Measurements from ENCODE around the gene GPR171.

GPR171 gene

GRCh38 chr3:151213151-151213550 is 10.1 kb upstream of the GPR171 start:
- no peak for DNase-seq

GRCh38 chr3:151210676-151211381 is 7.8 kb upstream of the GPR171 start:
- DNase-seq = no peak

GRCh38 chr3:151209654-151210053 is 6.6 kb upstream of the GPR171 start:
- DNase-seq = no peak

DNA sequence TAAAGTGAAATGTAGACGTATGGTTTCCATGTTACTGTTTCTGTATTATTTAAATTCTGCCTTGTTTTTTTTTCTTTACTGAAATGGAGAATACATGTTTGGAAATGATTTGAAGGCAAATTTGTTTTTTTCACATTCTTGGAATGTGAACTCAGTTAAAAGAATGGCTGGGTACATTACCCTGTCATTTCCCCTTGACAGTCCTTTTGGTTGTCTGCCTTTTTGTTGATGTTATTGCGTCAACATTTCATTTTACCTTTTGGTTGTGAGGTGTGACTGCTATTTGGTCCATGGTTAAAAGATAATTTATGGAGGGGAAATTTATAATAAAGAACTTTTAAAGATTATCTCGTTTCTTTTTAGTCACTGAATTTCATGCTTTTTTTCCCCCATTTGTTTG is 3.2 kb upstream of the GPR171 start:
- no peak for DNase-seq

- no peak for DNase-seq
Observed at GRCh38 chr3:151205482-151205881, 2.5 kb upstream of the GPR171 start.

GRCh38 chr3:151204530-151205402 is 1.8 kb upstream of the GPR171 start:
- no peak for DNase-seq

DNA sequence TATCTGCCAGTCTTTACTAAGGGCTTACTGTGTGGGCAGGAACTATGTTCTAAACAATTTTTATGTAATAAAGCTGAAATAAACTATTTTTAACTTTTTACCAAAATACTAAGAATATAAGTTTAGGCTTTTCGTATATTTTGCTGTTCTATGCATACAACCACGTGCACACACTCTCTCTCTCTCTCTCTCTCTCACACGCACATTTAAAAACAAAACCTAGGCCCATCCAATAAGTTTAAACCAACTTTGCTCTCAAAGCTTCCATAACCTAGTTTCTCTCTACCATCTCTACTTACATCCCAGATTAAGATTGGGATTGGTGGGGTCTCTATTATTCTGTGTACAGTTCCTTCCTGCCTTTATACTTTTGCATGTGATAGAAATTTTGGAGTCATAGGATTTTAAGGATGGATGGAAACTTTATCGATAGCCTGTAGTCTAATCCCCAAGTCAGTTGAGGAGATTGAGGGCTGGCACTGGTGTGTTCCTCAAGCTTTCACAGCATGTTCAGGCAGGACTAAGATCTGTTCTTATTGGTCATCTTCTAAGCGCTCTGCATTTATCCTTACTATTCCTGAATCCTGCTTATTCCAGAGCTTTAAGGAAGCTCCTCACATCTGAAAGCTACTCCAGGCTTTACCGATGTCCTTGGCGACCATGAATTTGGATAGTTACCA is 1.8 kb downstream of the GPR171 start:
- no peak for DNase-seq

DNA sequence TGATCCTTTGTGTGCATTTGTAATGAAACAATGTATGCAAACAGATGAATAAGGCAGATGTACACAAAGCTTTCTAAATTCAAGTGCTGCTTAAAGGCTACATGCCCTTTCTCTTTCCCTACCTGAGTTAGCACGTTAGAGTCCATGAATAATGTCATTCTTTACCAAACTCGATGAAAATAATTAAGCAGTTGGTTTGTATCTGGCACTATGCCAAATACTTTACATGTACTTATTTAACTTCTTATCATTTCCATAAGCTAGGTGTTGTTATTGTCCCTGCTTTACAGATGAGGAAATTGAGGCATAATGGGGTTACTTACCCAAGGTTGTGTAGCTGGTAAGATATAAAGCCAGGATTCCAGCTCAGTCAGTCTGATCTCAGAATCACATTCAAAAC is 2.4 kb downstream of the GPR171 start:
- DNase-seq = no peak

DNA sequence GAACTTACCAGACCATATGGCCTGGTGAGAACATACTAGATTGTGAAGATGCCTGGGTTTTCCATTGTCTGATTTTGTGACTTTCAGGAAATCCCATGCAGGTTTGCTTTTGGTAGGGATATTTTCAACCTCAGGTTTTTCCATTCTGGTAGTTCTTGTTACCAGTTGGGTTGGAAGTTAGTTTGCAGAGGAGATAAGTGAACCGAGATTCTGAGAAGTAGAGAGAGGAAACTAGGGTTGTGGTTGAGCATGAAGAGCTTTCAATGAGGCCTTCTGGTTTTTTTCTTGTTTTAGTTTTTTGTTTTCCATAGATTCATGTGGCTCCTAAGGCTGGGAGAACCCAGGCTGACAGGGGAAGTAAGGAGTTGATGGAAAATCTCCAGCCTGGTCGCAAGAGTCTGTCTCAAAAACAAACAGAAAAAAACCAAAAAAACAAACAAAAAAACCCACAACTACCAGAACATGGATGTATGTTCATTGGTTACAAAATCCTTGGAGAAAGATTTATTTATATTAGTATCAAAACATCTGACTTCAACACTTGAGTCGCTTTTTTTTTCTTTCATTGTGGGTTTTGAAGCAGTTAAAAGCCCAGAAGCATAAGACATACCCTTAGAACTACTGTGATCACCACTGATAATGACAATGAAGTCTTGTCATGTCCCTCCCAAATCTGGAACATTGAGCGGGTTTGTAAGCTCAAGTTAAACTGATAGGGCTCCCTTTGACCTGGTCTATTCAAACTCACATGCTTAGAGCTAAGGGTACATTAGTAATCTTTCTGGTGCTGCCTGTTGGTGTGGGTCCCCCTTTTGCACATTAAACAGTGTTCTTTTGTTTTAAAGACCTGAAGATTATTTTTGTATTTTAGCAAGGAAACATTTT is 3.2 kb downstream of the GPR171 start:
- no peak for DNase-seq

DNA sequence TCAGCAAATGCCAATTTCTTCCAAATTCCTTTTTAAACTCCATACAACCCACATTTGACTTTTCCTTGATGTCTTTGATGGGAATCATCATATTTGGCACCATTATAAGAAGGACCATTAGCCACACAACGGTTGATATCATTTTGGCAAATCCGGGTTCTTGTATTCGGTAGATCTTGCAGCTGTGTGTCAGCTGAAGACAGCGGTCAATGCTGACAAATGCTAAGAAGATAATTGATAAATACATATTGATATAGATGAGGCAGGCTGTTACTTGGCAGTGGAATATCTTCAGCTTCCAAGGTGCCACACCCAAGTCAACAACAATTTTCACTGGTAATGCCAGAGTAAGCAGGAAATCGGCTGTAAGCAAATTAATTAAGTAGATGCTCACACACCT is 4.2 kb downstream of the GPR171 start:
- DNase-seq = no peak

- DNase-seq = no peak
Observed at GRCh38 chr3:151197981-151198767, 4.8 kb downstream of the GPR171 start.

DNA sequence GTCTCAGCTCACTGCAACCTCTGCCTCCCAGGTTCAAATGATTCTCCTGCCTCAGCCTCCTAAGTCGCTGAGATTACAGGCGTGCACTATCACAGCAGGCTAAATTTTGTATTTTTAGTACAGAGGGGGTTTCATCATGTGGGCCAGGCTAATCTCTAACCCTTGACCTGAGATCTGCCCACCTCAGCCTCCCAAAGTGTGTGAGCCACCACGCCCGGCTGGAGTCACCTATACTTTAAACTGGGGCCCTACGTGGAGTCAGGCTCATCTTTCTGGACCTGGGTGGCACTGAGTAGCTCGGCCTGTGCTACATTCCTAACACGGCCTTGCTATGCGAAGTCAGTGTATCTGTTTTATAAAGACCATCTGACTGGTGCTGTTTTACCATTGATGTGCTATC is 5.8 kb downstream of the GPR171 start:
- DNase-seq = no peak

- no peak for DNase-seq
Observed at GRCh38 chr3:151196434-151196833, 6.6 kb downstream of the GPR171 start.

GRCh38 chr3:151195826-151196225 is 7.2 kb downstream of the GPR171 start:
- no peak for DNase-seq

- DNase-seq = no peak
Observed at GRCh38 chr3:151192545-151192944, 10.5 kb downstream of the GPR171 start.

- DNase-seq = no peak
Observed at GRCh38 chr3:151191095-151191494, 11.9 kb downstream of the GPR171 start.

DNA sequence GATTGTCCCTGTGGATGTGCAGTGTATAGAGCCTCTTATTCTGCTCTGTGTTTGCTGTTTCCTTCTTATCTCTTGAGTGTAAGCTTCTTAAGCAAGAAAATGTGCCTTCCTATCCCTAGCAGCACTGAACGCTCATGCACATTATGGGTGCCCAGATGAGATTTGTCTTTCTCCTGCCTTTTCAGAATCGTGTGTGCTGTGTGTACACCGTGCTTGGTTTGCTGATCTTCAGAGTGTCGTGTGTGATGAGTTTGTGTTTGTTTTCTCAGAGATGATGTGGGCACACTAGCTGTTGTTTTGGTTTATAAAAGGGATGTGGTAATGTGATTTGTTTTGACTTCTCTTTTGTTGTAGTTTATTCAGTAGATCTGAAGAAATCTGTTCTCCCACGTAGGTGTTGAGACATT is 19.7 kb downstream of the GPR171 start:
- DNase-seq = no peak

DNA sequence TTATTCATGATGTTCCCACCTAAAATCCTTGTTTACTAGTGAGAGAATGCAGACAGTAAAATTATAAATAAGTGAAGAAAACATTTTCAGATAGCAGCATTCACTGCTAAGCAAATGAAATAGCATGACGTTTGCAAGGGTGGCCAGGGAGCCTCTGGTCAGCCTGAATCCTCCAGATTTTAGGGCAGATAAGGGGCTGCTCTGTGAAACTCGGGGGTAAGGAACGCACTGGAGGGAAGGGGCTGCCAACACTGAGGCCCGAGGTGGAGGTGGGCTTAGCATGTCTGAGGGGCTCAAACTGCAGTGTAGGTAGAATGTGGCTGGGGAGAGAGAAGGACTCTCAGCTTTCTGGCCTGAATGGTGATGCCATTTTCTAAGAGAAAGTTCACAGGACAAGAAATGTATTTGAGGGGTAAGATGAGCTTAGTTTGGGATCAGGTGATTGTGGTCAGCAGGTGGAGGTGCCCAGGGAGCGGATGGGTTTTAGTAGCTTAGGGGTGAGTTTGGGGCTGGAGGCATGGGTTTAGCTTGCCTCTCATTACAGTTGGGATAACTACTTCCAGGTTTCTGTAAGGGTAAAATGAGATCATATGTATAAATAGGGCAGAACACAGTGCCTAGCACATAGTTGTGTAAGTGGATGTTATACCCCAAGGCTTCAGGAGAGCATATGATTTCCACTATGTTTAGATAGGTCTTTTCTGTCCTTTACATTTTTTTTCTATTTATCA is 20.5 kb downstream of the GPR171 start:
- no peak for DNase-seq

GRCh38 chr3:151178208-151178845 is 24.7 kb downstream of the GPR171 start:
- DNase-seq = no peak

DNA sequence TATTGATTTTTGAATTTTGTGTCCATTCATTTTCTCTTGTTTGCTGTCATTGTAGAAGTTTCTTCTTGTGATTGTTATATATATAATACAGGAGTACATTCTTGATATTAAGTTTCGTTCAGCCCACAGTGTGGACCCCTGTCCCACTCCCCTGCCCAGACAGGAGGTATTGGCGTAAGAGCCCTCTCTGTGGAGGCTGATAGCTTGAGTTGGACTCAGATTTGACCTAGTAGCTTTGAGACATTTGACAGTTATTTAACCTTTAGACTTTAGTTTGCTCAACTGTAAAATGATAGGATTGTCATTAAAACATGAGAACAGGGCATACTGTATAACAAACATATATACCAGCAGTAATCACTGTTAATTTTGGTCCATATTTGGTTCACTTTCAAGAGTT is 27.1 kb downstream of the GPR171 start:
- DNase-seq = no peak

DNA sequence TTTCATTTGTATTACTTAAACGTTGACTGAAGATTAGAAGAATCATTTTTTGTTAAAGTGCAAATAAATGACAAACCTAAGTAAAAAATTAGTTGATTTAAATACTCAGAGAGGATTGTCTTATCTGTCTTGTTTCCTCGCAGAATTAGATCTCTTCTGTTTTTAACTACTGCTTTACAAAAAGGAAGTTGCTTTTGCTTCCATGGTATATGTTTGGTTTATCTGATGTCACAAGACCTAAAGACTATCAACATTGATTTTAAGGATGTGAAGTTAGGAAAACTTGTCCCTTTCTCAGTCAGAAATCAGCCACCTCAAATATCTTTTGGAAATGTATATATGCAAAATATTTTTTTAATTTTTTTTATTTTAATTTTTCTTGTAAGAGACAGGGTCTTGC is 28.7 kb downstream of the GPR171 start:
- no peak for DNase-seq

All from NCI-H1436 (cell line).